SK-N-SH (cell line): Measurements from ENCODE around the gene CRYZL1.

Experiments
- CTCF ChIP-seq: fragments of 200-600 bp; sonication (generic); IDR thresholded peaks from 2 replicates; pipeline ENCODE4 v1.6.1; 2017; ENCODE audit warnings: antibody characterized with exemption, mild to moderate bottlenecking, moderate library complexity
- EP300 ChIP-seq, 2 experiments: IDR thresholded peaks; 2 replicates each; pipeline versions ENCODE4 v1.4.0 to v1.6.1; 2012; ENCODE audit warnings: borderline replicate concordance in 1 of 2, low read depth in 1 of 2, low read length in 1 of 2
- GABPA ChIP-seq: IDR thresholded peaks from 2 replicates; pipeline ENCODE4 v1.4.0; 2012; ENCODE audit warnings: low read depth, mild to moderate bottlenecking
- JUND ChIP-seq: IDR thresholded peaks from 2 replicates; pipeline ENCODE4 v1.4.0; 2012
- MXI1 ChIP-seq: IDR thresholded peaks from 2 replicates; pipeline ENCODE4 v1.6.1; 2012; ENCODE audit warnings: mild to moderate bottlenecking, low read depth, low read length, improper control_type of control experiment
- PBX3 ChIP-seq: IDR thresholded peaks from 2 replicates; pipeline ENCODE4; 2012
- POLR2AphosphoS5 ChIP-seq: IDR thresholded peaks from 2 replicates; pipeline ENCODE4 v1.6.1; 2012; ENCODE audit warnings: low read depth, low read length
- RCOR1 ChIP-seq: fragments of 150-350 bp; IDR thresholded peaks from 2 replicates; pipeline ENCODE4 v1.6.1; 2017; ENCODE audit warnings: antibody characterized with exemption, low read length
- REST ChIP-seq: IDR thresholded peaks from 2 replicates; pipeline ENCODE4 v1.6.1; 2012; ENCODE audit warnings: mild to moderate bottlenecking, low read depth, low read length, moderate library complexity
- RFX5 ChIP-seq: IDR thresholded peaks from 2 replicates; pipeline ENCODE4 v1.6.1; 2012; ENCODE audit warnings: mild to moderate bottlenecking, improper control_type of control experiment, low read length

GRCh38 chr21:33660406-33660805 lies 18.9 kb upstream of the CRYZL1 start:
- TF ChIP-seq CTCF = no peak
- TF ChIP-seq JUND = no peak
- no peak for TF ChIP-seq MXI1
- TF ChIP-seq POLR2AphosphoS5 = no peak
- no peak for TF ChIP-seq EP300 (IDR thresholded peaks at IDR 0.05; ENCODE audit: borderline replicate concordance in 1 of 2, low read depth in 1 of 2, low read length in 1 of 2)
- no peak for TF ChIP-seq PBX3
- TF ChIP-seq REST = no peak
- TF ChIP-seq GABPA = no peak
- no peak for TF ChIP-seq RCOR1
- TF ChIP-seq RFX5 = no peak
